ENCODE data around the gene PRG3. TPM values are rescaled to one million over a fixed set of nuclear protein-coding genes. Genes with fewer than 3 reads are reported as not detected.

The PRG3 gene
- total and polyA plus RNA-seq, 2 donors from 2014 or later, result not detected

DNA sequence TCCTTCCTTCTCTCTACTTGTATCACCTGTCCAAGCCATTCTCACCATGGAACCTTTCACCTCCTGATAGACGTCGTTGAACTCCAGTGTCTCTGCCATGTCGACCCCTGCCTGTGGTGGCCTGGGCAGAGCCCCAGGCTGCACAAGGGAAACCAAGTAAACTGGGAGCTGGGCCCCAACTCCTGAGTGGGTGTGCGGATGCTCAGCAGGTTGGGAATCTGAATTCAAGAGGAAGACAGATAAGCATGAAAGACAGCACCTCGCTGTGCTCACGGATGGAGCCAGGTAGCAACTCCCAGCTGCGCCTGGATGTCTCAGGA, 46.0 kb downstream of the PRG3 start:
- peaks cover 4 to 35% (median 29%) of the 10 kb centered on the region in 3 donors for H3K36me3 ChIP-seq (ENCODE audit: control insufficient read depth in 2 of 3, insufficient read depth in 3 of 3, low read length in 3 of 3)
- peaks cover 0 to 10% (median 8%) of the 10 kb centered on the region in 3 donors for H3K4me1 ChIP-seq (ENCODE audit: control insufficient read depth in 2 of 3, insufficient read depth in 2 of 3, low read depth in 1 of 3, low read length in 3 of 3)
- intact Hi-C loops (cut with DNase I), result no loop called here
- FAIRE-seq (no peak), DNase-seq (no peak)
- H3K27ac ChIP-seq (ENCODE audit: low read depth in 2 of 2, low read length in 2 of 2), result peak overlapping the region in 1 of 2 donors; percentile 85
- peak overlapping the region; percentile 68 to 90 (median 71) for H3K4me3 ChIP-seq (ENCODE audit: low read length in 3 of 3)
- TF ChIP-seq, protein P1, sequence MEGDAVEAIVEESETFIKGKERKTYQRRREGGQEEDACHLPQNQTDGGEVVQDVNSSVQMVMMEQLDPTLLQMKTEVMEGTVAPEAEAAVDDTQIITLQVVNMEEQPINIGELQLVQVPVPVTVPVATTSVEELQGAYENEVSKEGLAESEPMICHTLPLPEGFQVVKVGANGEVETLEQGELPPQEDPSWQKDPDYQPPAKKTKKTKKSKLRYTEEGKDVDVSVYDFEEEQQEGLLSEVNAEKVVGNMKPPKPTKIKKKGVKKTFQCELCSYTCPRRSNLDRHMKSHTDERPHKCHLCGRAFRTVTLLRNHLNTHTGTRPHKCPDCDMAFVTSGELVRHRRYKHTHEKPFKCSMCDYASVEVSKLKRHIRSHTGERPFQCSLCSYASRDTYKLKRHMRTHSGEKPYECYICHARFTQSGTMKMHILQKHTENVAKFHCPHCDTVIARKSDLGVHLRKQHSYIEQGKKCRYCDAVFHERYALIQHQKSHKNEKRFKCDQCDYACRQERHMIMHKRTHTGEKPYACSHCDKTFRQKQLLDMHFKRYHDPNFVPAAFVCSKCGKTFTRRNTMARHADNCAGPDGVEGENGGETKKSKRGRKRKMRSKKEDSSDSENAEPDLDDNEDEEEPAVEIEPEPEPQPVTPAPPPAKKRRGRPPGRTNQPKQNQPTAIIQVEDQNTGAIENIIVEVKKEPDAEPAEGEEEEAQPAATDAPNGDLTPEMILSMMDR (IDR thresholded peaks at IDR 0.05; ENCODE audit: borderline replicate concordance, extremely low read depth, insufficient read depth), result no peak
- no peaks in the 10 kb centered on the region for H3K27me3 ChIP-seq (ENCODE audit: control insufficient read depth, insufficient read depth, low read length)
- H3K9me3 ChIP-seq (ENCODE audit: control insufficient read depth in 2 of 3, insufficient read depth in 1 of 3, low read length in 3 of 3), result no peaks in the 10 kb centered on the region
- peak overlapping the region; percentile 34 to 83 (median 69) for H3K9ac ChIP-seq (ENCODE audit: low read length in 3 of 3)

DNA sequence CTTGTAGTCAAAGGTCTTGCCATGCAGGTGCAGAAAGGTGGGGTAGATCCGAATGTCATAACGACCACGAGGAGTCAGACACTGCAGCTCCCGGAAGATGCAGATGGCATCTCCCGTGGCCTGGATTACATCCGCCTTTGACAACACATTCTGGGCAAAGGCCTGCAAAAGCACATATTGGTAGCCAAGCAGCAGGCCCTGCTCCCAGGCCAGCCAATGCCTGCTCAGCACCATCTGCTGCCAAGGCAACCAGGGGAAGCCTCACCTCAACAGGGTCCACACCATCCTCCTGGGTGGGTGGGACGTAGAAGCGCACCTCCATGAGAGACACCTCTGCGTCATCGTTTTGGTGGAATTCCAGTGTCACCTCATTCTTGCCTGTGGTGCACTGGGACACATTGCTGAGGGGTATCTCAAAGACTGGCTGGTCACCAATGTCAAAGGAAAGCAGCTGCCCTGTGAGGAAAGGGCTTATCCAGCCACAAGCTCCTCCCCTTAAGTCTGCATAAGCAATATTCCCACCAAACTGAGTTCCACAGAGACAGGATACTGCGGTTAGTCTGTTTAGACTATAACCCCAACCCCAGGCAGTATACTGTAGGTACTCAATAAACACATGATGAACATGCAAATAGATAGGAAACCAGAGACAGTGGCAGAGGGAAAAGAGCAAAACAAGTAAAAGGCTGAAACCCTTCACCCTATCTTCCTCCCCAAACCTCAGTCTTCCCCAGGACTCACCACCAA, 48.1 kb downstream of the PRG3 start:
- no peak overlapping the region for H3K4me3 ChIP-seq (ENCODE audit: low read length in 3 of 3)
- H3K4me1 ChIP-seq (ENCODE audit: control insufficient read depth in 2 of 3, insufficient read depth in 2 of 3, low read depth in 1 of 3, low read length in 3 of 3), result peaks cover 0 to 10% (median 8%) of the 10 kb centered on the region in 3 donors
- no peaks in the 10 kb centered on the region for H3K9me3 ChIP-seq (ENCODE audit: control insufficient read depth in 2 of 3, insufficient read depth in 1 of 3, low read length in 3 of 3)
- H3K27ac ChIP-seq (ENCODE audit: low read depth in 2 of 2, low read length in 2 of 2), result no peak overlapping the region
- no peak for DNase-seq
- TF ChIP-seq, protein P1 (IDR thresholded peaks at IDR 0.05; ENCODE audit: borderline replicate concordance, extremely low read depth, insufficient read depth), result no peak
- H3K9ac ChIP-seq (ENCODE audit: low read length in 3 of 3), result no peak overlapping the region
- FAIRE-seq, result no peak
- peaks cover 8 to 53% (median 37%) of the 10 kb centered on the region in 3 donors for H3K36me3 ChIP-seq (ENCODE audit: control insufficient read depth in 2 of 3, insufficient read depth in 3 of 3, low read length in 3 of 3)
- H3K27me3 ChIP-seq (ENCODE audit: control insufficient read depth, insufficient read depth, low read length), result no peaks in the 10 kb centered on the region
- intact Hi-C loops (cut with DNase I), result no loop called here

DNA sequence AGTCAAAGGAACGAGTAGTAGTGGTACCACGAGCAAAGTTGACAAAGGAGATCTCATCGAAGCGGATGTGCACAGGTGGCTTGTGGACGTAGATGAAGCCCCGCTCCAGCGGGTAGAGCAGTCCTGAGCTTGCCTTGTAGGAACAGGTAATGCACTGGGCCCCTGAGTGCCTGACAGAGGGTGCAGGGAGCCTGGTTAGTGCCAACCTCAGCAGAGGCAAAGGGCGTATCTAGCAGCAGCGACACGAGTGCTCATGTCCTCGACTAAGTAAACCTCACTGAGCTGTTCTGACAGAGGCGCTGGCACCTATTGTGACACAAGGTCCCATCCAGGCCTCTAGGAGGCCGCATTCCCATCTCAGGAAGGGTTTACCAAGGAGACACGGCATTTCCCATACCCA, 49.2 kb downstream of the PRG3 start:
- Histone ChIP-seq H3K4me1 (ENCODE audit: control insufficient read depth in 2 of 3, insufficient read depth in 2 of 3, low read depth in 1 of 3, low read length in 3 of 3) (peaks cover 0 to 10% (median 8%) of the 10 kb centered on the region in 3 donors), H3K9ac (ENCODE audit: low read length in 3 of 3) (no peak overlapping the region), H3K36me3 (ENCODE audit: control insufficient read depth in 2 of 3, insufficient read depth in 3 of 3, low read length in 3 of 3) (peaks cover 11 to 64% (median 45%) of the 10 kb centered on the region in 3 donors), H3K4me3 (ENCODE audit: low read length in 3 of 3) (no peak overlapping the region), H3K27me3 (ENCODE audit: control insufficient read depth, insufficient read depth, low read length) (no peaks in the 10 kb centered on the region), H3K27ac (ENCODE audit: low read depth in 2 of 2, low read length in 2 of 2) (no peak overlapping the region), H3K9me3 (ENCODE audit: control insufficient read depth in 2 of 3, insufficient read depth in 1 of 3, low read length in 3 of 3) (no peaks in the 10 kb centered on the region)
- intact Hi-C loops (cut with DNase I), result no loop called here
- DNase-seq (no peak), FAIRE-seq (no peak)
- TF ChIP-seq, protein P1 (IDR thresholded peaks at IDR 0.05; ENCODE audit: borderline replicate concordance, extremely low read depth, insufficient read depth), result no peak

Measured in kidney (tissue), 14 donors.